Measurements from ENCODE around the gene WDR4. TPM values are rescaled to one million over a fixed set of nuclear protein-coding genes. Genes with fewer than 3 reads are reported as not detected.

The WDR4 gene
- total and polyA plus RNA-seq, 8 donors: 5.2 to 17.8 (median 8.8) TPM

- H3K4me3 ChIP-seq: no peak overlapping the region
- intact Hi-C loops (cut with DNase I): no loop called here
- H3K4me1 ChIP-seq: no peaks in the 10 kb centered on the region
- H3K9me3 ChIP-seq: no peaks in the 10 kb centered on the region
- peak in 1 of 6 donors; percentile 37 for DNase-seq
- no peak overlapping the region for H3K27ac ChIP-seq
- WGBS, 2 donors: 96% methylated on average over 34 of the region's 34 CpGs
- TF ChIP-seq CTCF (IDR thresholded peaks at IDR 0.05): no peak
- H3K36me3 ChIP-seq: peaks cover 5 to 53% (median 17%) of the 10 kb centered on the region in 3 donors
- H3K27me3 ChIP-seq: no peaks in the 10 kb centered on the region
- no peak for FAIRE-seq
- ATAC-seq: no peak
Measured at GRCh38 chr21:42858957-42859890, 20.1 kb downstream of the WDR4 start.

GRCh38 chr21:42858185-42858847, 21.0 kb downstream of the WDR4 start:
- ATAC-seq (peak in 1 of 4 donors; percentile 29), DNase-seq (no peak), FAIRE-seq (no peak)
- Histone ChIP-seq H3K4me1 (no peaks in the 10 kb centered on the region), H3K36me3 (peaks cover 5 to 62% (median 22%) of the 10 kb centered on the region in 3 donors), H3K27ac (no peak overlapping the region), H3K9me3 (no peaks in the 10 kb centered on the region), H3K4me3 (no peak overlapping the region), H3K27me3 (no peaks in the 10 kb centered on the region)
- TF ChIP-seq CTCF (IDR thresholded peaks at IDR 0.05): no peak
- WGBS, 2 donors: 60 to 64% methylated on average over 19 of the region's 19 CpGs
- intact Hi-C loops (cut with DNase I): no loop called here

GRCh38 chr21:42857216-42857615, 22.1 kb downstream of the WDR4 start:
- Histone ChIP-seq H3K27me3 (no peaks in the 10 kb centered on the region), H3K27ac (no peak overlapping the region), H3K4me1 (no peaks in the 10 kb centered on the region), H3K9me3 (no peaks in the 10 kb centered on the region), H3K36me3 (peaks cover 5 to 63% (median 30%) of the 10 kb centered on the region in 3 donors), H3K4me3 (no peak overlapping the region)
- FAIRE-seq (no peak), ATAC-seq (no peak), DNase-seq (no peak)
- intact Hi-C loops (cut with DNase I): no loop called here
- WGBS, 2 donors: 90 to 93% methylated on average over 11 of the region's 11 CpGs
- no peak for TF ChIP-seq CTCF (IDR thresholded peaks at IDR 0.05)

GRCh38 chr21:42855937-42856335, 23.4 kb downstream of the WDR4 start:
- Histone ChIP-seq H3K36me3 (peaks cover 5 to 72% (median 38%) of the 10 kb centered on the region in 3 donors), H3K9me3 (no peaks in the 10 kb centered on the region), H3K27ac (no peak overlapping the region), H3K4me3 (no peak overlapping the region), H3K4me1 (no peaks in the 10 kb centered on the region), H3K27me3 (no peaks in the 10 kb centered on the region)
- ATAC-seq (no peak), FAIRE-seq (no peak), DNase-seq (peak in 1 of 6 donors; percentile 31)
- no peak for TF ChIP-seq CTCF (IDR thresholded peaks at IDR 0.05)
- WGBS, 2 donors: 93 to 94% methylated on average over 18 of the region's 18 CpGs
- intact Hi-C loops (cut with DNase I): no loop called here

Data from pancreas (tissue), 10 donors.